GM18498 (cell line): Measurements from ENCODE around the gene HDAC6.
"Not testable (repeated sequence)": the region's sequence is repeated elsewhere in the genome, so short reads cannot be mapped to it uniquely, and the experiment has no call there.

Experiments used
- ATAC-seq: cut with Tn5 transposase; IDR thresholded peaks from one replicate; pipeline ENCODE4 v1.9.1; 2021; ENCODE audit warnings: mild to moderate bottlenecking, moderate library complexity; ENCODE audit not compliant: unreplicated experiment

The HDAC6 gene

GRCh38 chrX:48823053-48823452 lies 21.2 kb downstream of the HDAC6 start:
- ATAC-seq, result no peak

GRCh38 chrX:48824066-48824465 lies 22.2 kb downstream of the HDAC6 start:
- ATAC-seq, result no peak

- no peak for ATAC-seq
Observed at GRCh38 chrX:48826135-48826875, 24.4 kb downstream of the HDAC6 start, which contains the start of gene ERAS. TSS of gene ERAS (plus strand) at chrX:48826513. CDS start at chrX:48829124, 2,611 bp downstream.

- ATAC-seq, result no peak
Observed at GRCh38 chrX:48826876-48827653, 25.2 kb downstream of the HDAC6 start.

- ATAC-seq, result no peak
Observed at GRCh38 chrX:48827654-48827968, 25.7 kb downstream of the HDAC6 start.

- ATAC-seq, result no peak
Observed at GRCh38 chrX:48829016-48829735, 27.3 kb downstream of the HDAC6 start.

GRCh38 chrX:48831136-48831908 lies 29.5 kb downstream of the HDAC6 start:
- no peak for ATAC-seq

- ATAC-seq, result no peak
Observed at GRCh38 chrX:48831909-48832291, 30.0 kb downstream of the HDAC6 start.

GRCh38 chrX:48833542-48834138 lies 31.8 kb downstream of the HDAC6 start:
- no peak for ATAC-seq

- no peak for ATAC-seq
Observed at GRCh38 chrX:48834383-48834709, 32.5 kb downstream of the HDAC6 start.

- ATAC-seq, result no peak
Observed at GRCh38 chrX:48835524-48836329, 33.9 kb downstream of the HDAC6 start, which contains the start of gene PCSK1N. TSS of gene PCSK1N (minus strand) at chrX:48835610. CDS start at chrX:48835532, 78 bp downstream.

- no peak for ATAC-seq
Observed at GRCh38 chrX:48839686-48840085, 37.8 kb downstream of the HDAC6 start.

- no peak for ATAC-seq
Observed at GRCh38 chrX:48848847-48849246, 47.0 kb downstream of the HDAC6 start.

- ATAC-seq, result no peak
Observed at GRCh38 chrX:48852857-48853256, 51.0 kb downstream of the HDAC6 start.

- not testable (repeated sequence) for ATAC-seq
Observed at GRCh38 chrX:48853494-48853893, 51.6 kb downstream of the HDAC6 start.

GRCh38 chrX:48854121-48854804 lies 52.4 kb downstream of the HDAC6 start:
- not testable (repeated sequence) for ATAC-seq

GRCh38 chrX:48854898-48855297 lies 53.0 kb downstream of the HDAC6 start:
- no peak for ATAC-seq

GRCh38 chrX:48864210-48864609 lies 62.3 kb downstream of the HDAC6 start:
- ATAC-seq, result no peak

- not testable (repeated sequence) for ATAC-seq
Observed at GRCh38 chrX:48872017-48872416, 70.2 kb downstream of the HDAC6 start.
